Measurements from ENCODE around the gene RAB3A. TPM values are rescaled to one million over a fixed set of nuclear protein-coding genes. Genes with fewer than 3 reads are reported as not detected.

The RAB3A gene
- total and polyA plus RNA-seq, 8 donors, result 0.87 to 2.2 (median 2.0) TPM; not detected in 1

DNA sequence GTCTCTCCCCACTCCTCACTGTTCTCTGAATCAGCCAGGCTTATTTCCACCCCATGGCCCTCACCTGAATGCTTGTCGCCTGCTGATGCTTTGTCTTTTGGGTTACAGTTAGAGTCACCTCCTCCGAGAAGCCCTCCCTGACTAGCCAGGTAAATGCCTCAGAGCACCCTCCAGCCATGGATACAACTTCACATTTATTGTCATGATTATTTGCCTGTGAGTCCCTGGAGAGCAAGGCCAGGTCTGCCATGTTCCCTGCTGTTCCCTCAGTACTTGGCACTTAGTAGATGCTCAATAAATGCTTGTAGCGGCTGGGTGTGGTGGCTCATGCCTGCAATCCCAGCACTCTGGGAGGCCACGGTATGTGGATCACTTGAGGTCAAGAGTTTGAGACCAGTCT lies 26.1 kb upstream of the RAB3A start:
- H3K36me3 ChIP-seq, result no peaks in the 10 kb centered on the region
- peaks cover 2 to 26% (median 19%) of the 10 kb centered on the region in 4 donors for H3K4me1 ChIP-seq
- DNase-seq, result no peak
- WGBS, 5 donors, result 81 to 91% (median 83%) methylated on average over 4 of the region's 4 CpGs
- peaks cover 17 to 99% (median 67%) of the 10 kb centered on the region in 3 donors for H3K27me3 ChIP-seq
- TF ChIP-seq POLR2A (IDR thresholded peaks at IDR 0.05), result no peak
- H3K27ac ChIP-seq, result no peak overlapping the region
- H3K4me3 ChIP-seq, result no peak overlapping the region
- intact Hi-C loops (cut with DNase I; ENCODE audit: low total_unique reads), result no loop called here
- peaks cover 4 to 13% (median 13%) of the 10 kb centered on the region in 4 donors for H3K9me3 ChIP-seq

DNA sequence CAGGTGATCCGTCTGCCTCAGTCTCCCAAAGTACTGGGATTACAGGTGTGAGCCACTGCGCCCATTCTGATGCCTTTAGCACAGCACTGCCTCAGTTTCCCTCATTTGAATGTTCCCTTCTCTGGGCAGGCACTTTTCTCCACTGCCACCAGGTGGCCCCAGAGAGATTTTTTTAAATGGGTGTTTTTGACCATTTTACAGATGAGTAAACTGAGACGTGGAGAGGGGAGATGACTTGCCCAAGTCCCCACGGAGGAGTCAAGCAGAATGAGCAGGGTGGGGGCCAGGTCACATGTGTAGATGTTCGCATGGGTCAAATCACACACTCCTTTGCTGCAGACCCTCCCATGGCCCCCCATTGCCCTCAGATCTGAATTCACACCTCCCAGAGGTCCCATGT lies 25.6 kb upstream of the RAB3A start:
- WGBS, 5 donors, result 52 to 77% (median 71%) methylated on average over 5 of the region's 5 CpGs

DNA sequence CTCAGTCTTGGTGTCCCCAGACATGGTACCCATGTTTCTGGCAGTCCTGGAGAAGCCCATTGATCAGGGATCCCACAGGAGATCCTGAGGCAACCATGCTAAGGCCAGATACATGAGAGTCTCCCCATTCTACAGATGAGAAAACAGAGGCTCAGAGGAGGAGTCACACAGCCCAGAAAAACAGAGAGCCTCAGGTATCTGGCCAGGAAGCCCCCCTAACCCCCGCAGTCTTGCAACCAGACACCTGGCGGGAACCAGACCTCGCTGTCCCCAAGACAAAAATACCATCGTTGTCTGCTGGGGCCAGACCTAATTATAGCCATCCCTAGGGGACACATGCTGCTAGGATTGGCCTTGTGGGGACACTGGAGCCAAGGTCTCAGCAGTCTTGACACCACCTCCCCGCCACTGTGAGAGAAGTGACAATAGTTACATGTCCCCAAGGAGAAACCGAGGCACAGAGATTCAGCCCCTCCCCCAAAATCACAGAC lies 24.0 kb upstream of the RAB3A start:
- H3K4me1 ChIP-seq, result peaks cover 10 to 35% (median 28%) of the 10 kb centered on the region in 4 donors
- 76 to 82% (median 82%) methylated on average over 6 of the region's 6 CpGs for WGBS, 5 donors
- intact Hi-C loops (cut with DNase I; ENCODE audit: low total_unique reads), result no loop called here
- peaks cover 11 to 97% (median 50%) of the 10 kb centered on the region in 3 donors for H3K27me3 ChIP-seq
- peaks cover 0 to 3% (median 3%) of the 10 kb centered on the region in 4 donors for H3K9me3 ChIP-seq
- no peaks in the 10 kb centered on the region for H3K36me3 ChIP-seq
- no peak overlapping the region for H3K4me3 ChIP-seq
- no peak overlapping the region for H3K27ac ChIP-seq
- no peak for TF ChIP-seq POLR2A (IDR thresholded peaks at IDR 0.05)
- no peak for TF ChIP-seq POLR2AphosphoS5 (IDR thresholded peaks at IDR 0.05)
- TF ChIP-seq, protein P1, sequence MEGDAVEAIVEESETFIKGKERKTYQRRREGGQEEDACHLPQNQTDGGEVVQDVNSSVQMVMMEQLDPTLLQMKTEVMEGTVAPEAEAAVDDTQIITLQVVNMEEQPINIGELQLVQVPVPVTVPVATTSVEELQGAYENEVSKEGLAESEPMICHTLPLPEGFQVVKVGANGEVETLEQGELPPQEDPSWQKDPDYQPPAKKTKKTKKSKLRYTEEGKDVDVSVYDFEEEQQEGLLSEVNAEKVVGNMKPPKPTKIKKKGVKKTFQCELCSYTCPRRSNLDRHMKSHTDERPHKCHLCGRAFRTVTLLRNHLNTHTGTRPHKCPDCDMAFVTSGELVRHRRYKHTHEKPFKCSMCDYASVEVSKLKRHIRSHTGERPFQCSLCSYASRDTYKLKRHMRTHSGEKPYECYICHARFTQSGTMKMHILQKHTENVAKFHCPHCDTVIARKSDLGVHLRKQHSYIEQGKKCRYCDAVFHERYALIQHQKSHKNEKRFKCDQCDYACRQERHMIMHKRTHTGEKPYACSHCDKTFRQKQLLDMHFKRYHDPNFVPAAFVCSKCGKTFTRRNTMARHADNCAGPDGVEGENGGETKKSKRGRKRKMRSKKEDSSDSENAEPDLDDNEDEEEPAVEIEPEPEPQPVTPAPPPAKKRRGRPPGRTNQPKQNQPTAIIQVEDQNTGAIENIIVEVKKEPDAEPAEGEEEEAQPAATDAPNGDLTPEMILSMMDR (IDR thresholded peaks at IDR 0.05), result no peak
- TF ChIP-seq EP300 (IDR thresholded peaks at IDR 0.05), result no peak
- no peak for DNase-seq

More for the DNA sequence above, 25.6 kb upstream of the RAB3A start:
- Histone ChIP-seq H3K36me3 (no peaks in the 10 kb centered on the region), H3K4me1 (peaks cover 5 to 31% (median 22%) of the 10 kb centered on the region in 4 donors), H3K9me3 (peaks cover 4 to 13% (median 13%) of the 10 kb centered on the region in 4 donors), H3K27me3 (peaks cover 17 to 99% (median 66%) of the 10 kb centered on the region in 3 donors), H3K4me3 (no peak overlapping the region), H3K27ac (no peak overlapping the region)
- no peak for DNase-seq
- TF ChIP-seq EP300 (IDR thresholded peaks at IDR 0.05), result no peak
- TF ChIP-seq, protein P1 (IDR thresholded peaks at IDR 0.05), result peak in 2 of 7 experiments; percentile 5 to 30
- intact Hi-C loops (cut with DNase I; ENCODE audit: low total_unique reads), result no loop called here

DNA sequence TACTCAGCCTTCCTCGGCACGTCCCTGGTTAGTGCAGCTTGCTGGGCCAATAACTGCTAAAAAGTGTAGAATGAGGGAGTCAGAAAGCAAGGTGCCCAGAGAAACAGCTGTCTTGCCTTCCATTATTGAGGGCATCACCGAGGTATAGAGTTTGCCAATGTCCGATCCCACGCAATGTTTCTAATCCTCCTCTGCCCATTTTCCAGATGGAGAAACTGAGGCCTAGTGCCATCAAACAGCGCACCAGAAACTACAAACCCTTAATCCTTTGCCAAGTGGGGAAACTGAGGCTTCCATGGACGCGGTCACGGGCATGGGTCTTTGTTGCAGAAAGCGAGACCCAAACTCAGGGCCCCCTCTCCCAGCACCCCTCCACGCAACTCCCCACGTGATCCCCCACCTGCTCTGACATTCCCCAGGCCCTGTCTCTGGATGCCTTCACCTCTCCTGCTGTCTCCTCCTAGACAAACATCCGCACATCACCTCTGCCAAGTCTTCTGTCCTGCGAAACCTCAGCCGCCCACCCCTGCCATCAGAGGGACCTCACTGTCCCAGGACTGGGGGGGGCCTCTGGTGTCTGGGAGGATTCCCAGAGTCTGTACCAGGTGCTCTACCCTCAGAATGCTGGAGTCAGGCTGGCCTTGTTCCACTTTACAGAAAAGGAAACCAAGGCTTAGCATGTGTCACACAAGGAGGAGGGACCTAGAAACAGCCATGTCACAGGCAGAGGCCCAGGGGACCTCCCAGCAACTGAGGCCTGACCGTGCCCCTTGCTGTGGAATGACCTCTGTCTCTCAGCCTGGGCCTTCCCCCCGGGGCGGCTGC lies 23.3 kb upstream of the RAB3A start:
- H3K9me3 ChIP-seq, result no peaks in the 10 kb centered on the region
- peak in 1 of 2 donors; percentile 48 for DNase-seq
- TF ChIP-seq POLR2A (IDR thresholded peaks at IDR 0.05), result no peak
- no peak for TF ChIP-seq EP300 (IDR thresholded peaks at IDR 0.05)
- TF ChIP-seq, protein P1 (IDR thresholded peaks at IDR 0.05), result no peak
- TF ChIP-seq POLR2AphosphoS5 (IDR thresholded peaks at IDR 0.05), result no peak
- peaks cover 5 to 95% (median 43%) of the 10 kb centered on the region in 3 donors for H3K27me3 ChIP-seq
- H3K27ac ChIP-seq, result no peak overlapping the region
- WGBS, 5 donors, result 80 to 86% (median 83%) methylated on average over 16 to 18 of the region's 18 CpGs
- H3K4me1 ChIP-seq, result peaks cover 10 to 31% (median 27%) of the 10 kb centered on the region in 4 donors
- intact Hi-C loops (cut with DNase I; ENCODE audit: low total_unique reads), result no loop called here
- no peak overlapping the region for H3K4me3 ChIP-seq
- no peaks in the 10 kb centered on the region for H3K36me3 ChIP-seq

Data from stomach (tissue), 9 donors.